Lower leg skin (tissue), 3 donors: ENCODE data around the gene ENTPD3.

Source experiments
- CTCF ChIP-seq, 3 donors: fragments of 450-650 bp; IDR thresholded peaks; one replicate each; pipeline ENCODE4 v1.5.1; 2016; ENCODE audit warnings: antibody characterized with exemption in 3 of 3, mild to moderate bottlenecking in 3 of 3, moderate library complexity in 2 of 3
- POLR2A ChIP-seq, 2 donors: fragments of 450-650 bp; IDR thresholded peaks; one replicate each; pipeline ENCODE4 v1.6.1; 2016 to 2017; ENCODE audit warnings: antibody characterized with exemption in 2 of 2, mild to moderate bottlenecking in 1 of 2, moderate library complexity in 1 of 2

DNA sequence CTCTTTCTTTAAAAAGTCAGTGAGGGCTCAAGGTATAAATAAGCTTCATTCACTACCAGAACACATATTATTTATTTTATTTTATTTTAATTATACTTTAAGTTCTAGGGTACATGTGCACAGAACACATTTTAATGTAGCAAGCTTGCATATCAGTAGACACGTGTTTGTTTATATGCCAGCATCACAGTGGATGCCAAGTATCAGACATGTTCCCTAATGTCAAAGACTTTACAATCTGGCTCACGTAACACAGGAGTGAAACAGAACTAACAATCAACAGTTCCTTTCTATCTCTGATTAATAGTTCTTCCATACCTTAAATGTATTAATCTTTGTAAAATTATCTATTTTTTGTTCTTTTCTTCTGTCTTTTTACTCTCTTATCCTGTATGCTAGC, 23.3 kb upstream of the ENTPD3 start:
- TF ChIP-seq CTCF (IDR thresholded peaks at IDR 0.05) (no peak), POLR2A (IDR thresholded peaks at IDR 0.05) (no peak)
